ENCODE data around the gene XIRP2.

GRCh38 chr2:167110345-167110744 lies 222.1 kb downstream of the XIRP2 start:
- TF ChIP-seq RFX5 (IDR thresholded peaks at IDR 0.05; ENCODE audit: low read depth, low read length) (no peak), CTCF (conservative IDR thresholded peaks at IDR 0.05; ENCODE audit: low read depth, low read length) (no peak), POLR2A (IDR thresholded peaks at IDR 0.05; ENCODE audit: low read depth, low read length) (no peak), FOS (IDR thresholded peaks at IDR 0.05; ENCODE audit: low read depth, low read length) (no peak), RAD21 (IDR thresholded peaks at IDR 0.05; ENCODE audit: low read length) (no peak), BHLHE40 (IDR thresholded peaks at IDR 0.05; ENCODE audit: low read depth, low read length) (no peak), CHD1 (IDR thresholded peaks at IDR 0.05; ENCODE audit: low read depth, low read length) (no peak)
